Cardiac fibroblast (primary cell): Measurements from ENCODE around the gene IRF1.

Experiments
- DNase-seq, 2 donors: peaks; one replicate each; pipeline versions ENCODE4 v3.0.0 to v3.0.0-alpha.2; 2010; ENCODE audit warnings: low read depth in 2 of 2
- H3K4me3 ChIP-seq, 2 donors: replicated peaks in 1 of 2; 1 replicate in 1 of 2; 2 replicates in 1 of 2; pipeline ENCODE4 v1.5.1; 2011; ENCODE audit warnings: low read depth in 2 of 2, low read length in 2 of 2, mild to moderate bottlenecking in 2 of 2, moderate library complexity in 1 of 2
- TF ChIP-seq, protein P1 (sequence below): IDR thresholded peaks from one replicate; pipeline ENCODE4 v1.5.1; 2011; ENCODE audit warnings: low read depth, mild to moderate bottlenecking, low read length, inconsistent platforms

The IRF1 gene

GRCh38 chr5:132496191-132496630, 5.6 kb upstream of the IRF1 start:
- TF ChIP-seq, protein P1, sequence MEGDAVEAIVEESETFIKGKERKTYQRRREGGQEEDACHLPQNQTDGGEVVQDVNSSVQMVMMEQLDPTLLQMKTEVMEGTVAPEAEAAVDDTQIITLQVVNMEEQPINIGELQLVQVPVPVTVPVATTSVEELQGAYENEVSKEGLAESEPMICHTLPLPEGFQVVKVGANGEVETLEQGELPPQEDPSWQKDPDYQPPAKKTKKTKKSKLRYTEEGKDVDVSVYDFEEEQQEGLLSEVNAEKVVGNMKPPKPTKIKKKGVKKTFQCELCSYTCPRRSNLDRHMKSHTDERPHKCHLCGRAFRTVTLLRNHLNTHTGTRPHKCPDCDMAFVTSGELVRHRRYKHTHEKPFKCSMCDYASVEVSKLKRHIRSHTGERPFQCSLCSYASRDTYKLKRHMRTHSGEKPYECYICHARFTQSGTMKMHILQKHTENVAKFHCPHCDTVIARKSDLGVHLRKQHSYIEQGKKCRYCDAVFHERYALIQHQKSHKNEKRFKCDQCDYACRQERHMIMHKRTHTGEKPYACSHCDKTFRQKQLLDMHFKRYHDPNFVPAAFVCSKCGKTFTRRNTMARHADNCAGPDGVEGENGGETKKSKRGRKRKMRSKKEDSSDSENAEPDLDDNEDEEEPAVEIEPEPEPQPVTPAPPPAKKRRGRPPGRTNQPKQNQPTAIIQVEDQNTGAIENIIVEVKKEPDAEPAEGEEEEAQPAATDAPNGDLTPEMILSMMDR, result no peak
- peak; percentile 83 to 94 for DNase-seq
- peak overlapping the region; percentile 58 to 66 for H3K4me3 ChIP-seq

DNA sequence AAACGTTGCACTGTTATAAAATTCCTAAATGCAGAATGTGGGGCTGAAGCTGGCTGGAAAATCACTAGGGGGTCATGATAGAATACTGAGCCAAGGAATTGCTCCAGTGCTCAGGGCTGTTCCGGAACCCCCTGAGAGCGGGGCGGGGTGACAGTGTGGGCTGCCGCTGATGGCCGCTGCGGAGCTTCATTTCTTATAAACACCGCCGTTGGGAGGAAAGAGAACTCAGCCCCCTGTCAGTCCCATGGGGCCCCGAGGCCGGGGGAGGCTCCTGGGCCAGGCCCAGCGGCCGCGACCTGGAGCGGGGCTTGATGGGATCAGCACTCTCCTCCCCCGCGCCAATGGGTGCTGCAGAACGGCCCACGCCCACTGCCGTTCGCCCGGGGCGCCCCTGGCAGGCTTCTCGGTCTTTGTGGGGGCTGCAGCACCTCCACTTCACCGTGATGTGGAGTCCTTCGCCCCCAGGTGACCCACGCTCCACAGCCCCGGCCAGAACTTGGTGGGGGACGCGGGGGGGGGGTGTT, 5.2 kb upstream of the IRF1 start:
- TF ChIP-seq, protein P1, result no peak
- peak overlapping the region; percentile 58 to 66 for H3K4me3 ChIP-seq
- peak; percentile 90 to 97 for DNase-seq

GRCh38 chr5:132493821-132494220, 3.2 kb upstream of the IRF1 start:
- no peak overlapping the region for H3K4me3 ChIP-seq
- TF ChIP-seq, protein P1, result no peak
- no peak for DNase-seq

DNA sequence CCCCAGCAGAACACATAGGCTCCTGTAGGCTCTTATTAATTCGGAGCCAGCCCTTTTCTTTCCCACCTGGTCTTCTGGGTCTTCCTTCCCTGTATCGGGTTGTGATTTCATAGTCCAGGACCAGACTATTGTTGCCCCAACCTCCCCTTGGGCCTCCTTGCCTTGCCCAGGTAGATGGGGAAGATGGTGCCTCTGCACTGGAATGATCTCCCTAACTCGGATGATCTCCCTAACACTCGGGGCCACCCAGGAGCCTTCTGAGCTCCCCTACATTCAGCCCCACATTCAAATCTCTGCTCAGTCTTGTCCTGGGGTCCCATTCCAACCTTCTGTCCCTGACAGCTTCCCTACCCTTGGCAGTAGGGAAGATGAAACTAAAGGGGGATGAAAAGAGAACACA, 2.7 kb upstream of the IRF1 start:
- no peak overlapping the region for H3K4me3 ChIP-seq
- DNase-seq, result no peak
- TF ChIP-seq, protein P1, result no peak

GRCh38 chr5:132492386-132493125, 2.0 kb upstream of the IRF1 start:
- TF ChIP-seq, protein P1, result no peak
- no peak for DNase-seq
- no peak overlapping the region for H3K4me3 ChIP-seq

DNA sequence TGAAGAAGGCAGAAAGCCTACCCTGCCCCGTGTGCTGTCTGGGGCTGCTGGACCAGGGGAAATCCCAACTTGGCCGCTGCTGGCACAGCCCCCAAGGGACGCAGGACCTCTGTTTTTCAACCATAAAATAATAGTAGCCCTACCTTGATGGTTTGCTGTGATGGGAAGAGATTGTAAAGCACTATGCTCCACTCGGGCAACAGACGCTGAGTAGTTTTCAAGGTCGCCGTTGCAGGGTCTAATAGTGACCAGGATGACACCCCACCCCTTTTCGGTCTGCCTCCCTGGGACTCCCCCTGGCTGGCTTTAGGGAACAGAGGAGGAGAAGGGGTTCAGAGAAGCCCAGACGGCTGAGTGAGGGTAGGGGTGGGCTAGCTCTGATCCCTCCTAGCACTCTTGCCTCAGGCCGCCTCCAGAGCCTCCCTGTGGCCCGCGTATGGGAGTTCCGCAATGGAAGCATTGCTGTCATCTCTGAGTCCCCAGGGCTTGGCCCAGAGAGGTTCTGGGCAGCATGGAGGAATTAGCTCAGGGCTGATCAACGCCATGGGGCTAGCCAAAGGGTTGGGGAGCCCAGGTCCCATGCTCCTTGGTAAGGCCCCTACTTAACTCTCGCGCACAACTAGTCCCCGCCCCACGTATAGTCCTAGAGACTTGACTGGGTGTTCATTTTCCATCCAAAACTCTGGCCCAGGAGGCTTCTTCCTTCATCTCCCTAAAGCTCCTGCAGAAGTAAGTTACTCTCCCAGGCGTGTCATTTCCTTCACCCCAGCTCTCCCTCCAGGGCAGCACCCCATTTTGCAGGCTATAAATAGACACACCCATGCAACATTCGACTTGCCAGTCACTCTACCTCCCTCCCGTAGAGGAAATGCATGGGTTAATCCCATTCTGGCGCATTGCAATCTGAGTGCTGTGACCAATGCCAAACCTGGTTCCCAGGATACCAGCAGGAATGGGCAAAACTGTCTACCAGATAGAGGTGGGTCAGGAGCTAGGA, 1.1 kb upstream of the IRF1 start:
- TF ChIP-seq, protein P1, result no peak
- DNase-seq, result no peak
- H3K4me3 ChIP-seq, result peak overlapping the region in 1 of 2 donors; percentile 52
